Lower leg skin (tissue), 3 donors: ENCODE results near the gene ENTREP3.

Source experiments
- POLR2A ChIP-seq, 2 donors: fragments of 450-650 bp; IDR thresholded peaks; one replicate each; pipeline ENCODE4 v1.6.1; 2016 to 2017; ENCODE audit warnings: antibody characterized with exemption in 2 of 2, mild to moderate bottlenecking in 1 of 2, moderate library complexity in 1 of 2
- TF ChIP-seq, protein P1 (sequence below), 3 donors: fragments of 450-650 bp; IDR thresholded peaks; one replicate each; pipeline ENCODE4 v1.5.1; 2016; ENCODE audit warnings: antibody characterized with exemption in 3 of 3, mild to moderate bottlenecking in 3 of 3, moderate library complexity in 2 of 3

DNA sequence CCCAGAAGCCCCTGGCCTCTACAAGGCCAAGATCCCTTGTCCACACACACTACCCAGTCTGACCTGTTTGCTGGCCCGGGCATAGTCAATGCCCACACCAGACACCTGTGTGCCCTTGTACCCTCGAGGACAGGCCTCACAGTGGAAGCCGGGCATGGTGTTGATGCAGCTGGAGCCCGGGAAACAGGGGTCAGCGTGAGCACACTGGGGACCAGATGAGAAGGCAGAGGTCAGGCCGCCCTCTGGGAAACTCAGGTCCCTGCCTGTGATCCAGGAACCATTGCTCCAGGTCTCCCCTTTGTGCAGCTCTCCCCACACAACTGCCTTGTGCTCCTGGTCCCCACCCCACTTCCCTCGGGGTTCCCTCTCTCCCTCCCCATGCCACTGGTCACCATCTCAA, 53.1 kb downstream of the ENTREP3 start:
- TF ChIP-seq, protein P1, sequence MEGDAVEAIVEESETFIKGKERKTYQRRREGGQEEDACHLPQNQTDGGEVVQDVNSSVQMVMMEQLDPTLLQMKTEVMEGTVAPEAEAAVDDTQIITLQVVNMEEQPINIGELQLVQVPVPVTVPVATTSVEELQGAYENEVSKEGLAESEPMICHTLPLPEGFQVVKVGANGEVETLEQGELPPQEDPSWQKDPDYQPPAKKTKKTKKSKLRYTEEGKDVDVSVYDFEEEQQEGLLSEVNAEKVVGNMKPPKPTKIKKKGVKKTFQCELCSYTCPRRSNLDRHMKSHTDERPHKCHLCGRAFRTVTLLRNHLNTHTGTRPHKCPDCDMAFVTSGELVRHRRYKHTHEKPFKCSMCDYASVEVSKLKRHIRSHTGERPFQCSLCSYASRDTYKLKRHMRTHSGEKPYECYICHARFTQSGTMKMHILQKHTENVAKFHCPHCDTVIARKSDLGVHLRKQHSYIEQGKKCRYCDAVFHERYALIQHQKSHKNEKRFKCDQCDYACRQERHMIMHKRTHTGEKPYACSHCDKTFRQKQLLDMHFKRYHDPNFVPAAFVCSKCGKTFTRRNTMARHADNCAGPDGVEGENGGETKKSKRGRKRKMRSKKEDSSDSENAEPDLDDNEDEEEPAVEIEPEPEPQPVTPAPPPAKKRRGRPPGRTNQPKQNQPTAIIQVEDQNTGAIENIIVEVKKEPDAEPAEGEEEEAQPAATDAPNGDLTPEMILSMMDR (IDR thresholded peaks at IDR 0.05), result no peak
- TF ChIP-seq POLR2A (IDR thresholded peaks at IDR 0.05), result no peak
